GM10847 (cell line): ENCODE measurements around the gene DCPS.

Experiments used
- POLR2A ChIP-seq: IDR thresholded peaks from 2 replicates; pipeline ENCODE4 v1.6.1; 2011; ENCODE audit not compliant: insufficient read length; ENCODE audit errors: extremely low read depth

Gene DCPS, protein sequence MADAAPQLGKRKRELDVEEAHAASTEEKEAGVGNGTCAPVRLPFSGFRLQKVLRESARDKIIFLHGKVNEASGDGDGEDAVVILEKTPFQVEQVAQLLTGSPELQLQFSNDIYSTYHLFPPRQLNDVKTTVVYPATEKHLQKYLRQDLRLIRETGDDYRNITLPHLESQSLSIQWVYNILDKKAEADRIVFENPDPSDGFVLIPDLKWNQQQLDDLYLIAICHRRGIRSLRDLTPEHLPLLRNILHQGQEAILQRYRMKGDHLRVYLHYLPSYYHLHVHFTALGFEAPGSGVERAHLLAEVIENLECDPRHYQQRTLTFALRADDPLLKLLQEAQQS

DNA sequence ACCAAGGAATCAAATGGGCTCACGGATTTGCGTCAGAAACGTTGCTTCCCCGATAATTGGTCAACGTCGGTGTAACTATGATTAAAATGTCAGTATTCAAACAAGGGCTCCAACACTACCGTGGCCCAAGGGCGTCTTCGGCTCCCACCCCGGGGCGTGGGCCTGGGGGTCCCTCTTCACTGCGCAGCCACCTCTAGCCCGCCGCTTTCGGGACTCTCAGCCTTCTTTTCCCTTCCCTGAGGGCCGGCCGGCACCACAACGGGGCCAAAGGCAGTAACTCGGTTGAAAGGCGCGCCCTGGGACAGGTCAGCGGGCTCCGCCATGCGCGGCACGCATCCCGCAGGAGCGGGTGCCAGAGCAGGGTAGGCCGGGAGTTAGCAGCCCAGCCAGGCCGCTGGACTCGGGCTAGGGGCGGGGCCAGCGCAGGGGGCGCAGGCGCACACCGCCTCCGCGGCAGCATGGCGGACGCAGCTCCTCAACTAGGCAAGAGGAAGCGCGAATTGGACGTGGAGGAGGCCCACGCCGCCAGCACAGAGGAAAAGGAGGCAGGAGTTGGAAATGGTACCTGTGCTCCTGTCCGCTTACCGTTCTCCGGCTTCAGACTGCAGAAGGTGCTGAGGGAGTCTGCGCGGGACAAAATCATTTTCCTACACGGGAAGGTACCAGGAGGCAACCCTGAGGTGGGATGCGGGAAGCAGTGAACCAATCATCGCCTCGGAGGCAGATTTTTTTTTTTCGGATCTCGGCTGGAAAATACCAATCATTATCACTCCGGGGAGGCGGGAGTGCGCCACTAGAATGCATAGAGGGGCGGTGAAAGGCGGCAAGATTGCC is at the start of gene DCPS:
DCPS (plus strand) TSS at position 438 of the 834 bp plus-strand sequence; CDS start at position 459, 21 bp downstream.
- peak; percentile 98 for TF ChIP-seq POLR2A

DNA sequence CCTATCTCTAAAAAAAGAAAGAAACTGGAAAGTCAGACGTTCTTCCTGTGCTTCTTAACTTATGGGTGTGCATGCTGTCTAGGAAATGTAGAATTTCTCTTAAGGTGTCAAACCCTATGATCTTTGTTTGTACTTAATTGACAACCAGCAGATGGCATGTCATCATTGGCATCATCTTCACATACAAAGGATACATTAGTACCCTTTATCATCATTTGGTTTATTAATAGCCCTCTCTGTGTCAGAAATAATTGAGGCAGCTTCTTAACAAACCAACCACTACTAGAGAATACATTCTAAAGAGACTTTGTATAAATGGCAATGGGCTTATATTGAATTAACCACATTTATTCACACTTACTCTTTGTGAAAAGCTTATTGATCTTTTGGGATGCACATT is 49.0 kb upstream of the DCPS start:
- TF ChIP-seq POLR2A = no peak

DNA sequence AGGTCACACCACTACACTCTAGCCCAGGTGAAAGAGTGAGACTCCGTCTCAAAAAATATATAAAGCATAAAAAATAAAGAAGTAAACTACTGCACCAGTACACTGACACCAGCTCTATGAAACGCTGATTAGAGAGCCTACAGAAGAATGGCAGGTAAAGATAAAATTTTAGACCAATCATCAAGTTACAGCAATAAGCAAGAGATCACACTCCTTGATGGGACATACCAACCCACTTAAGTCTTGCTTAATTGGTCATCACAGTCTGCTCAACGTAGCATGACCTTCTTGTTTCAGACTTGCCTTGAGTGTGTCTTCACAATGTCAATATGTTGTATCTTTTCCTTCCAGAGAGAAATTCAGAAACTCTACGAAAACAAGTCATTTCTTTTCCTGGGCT is 47.6 kb upstream of the DCPS start:
- no peak for TF ChIP-seq POLR2A

DNA sequence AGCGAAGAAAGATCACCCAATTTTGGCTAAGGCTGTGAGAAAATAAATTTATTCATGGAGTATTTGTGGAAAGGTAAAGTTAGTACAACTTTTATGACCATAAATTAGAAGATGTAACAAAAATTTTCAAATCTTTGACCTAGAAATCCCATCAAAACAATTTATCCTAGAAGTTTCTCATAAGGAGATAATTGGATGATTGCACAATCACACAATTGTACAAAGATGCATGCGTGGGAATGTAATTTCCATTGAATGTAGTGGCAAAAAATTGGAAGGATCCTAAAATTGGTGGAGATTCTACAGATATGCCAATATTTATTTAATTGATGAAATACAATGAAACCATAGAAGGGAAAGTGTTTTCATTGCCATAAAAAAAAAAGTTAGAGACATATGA is 46.7 kb upstream of the DCPS start:
- TF ChIP-seq POLR2A = no peak

DNA sequence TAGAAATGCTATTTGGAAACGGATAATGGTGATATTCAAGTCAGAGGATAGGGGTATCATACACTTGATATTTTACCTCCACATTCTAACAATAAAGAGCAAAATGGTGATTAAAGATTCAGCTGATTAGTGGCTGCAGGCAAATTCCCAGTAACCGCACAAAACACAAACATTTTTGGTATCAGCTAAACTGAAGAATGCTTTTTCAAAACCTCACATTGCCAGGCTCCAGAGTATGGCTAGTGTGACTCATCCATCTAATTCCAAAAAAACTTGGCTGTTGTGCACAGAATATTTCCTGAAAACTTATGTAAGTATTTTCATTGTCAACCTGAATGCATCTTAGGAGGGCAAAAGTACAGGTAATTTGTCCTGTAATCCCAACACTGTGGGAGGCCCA is 46.1 kb upstream of the DCPS start:
- no peak for TF ChIP-seq POLR2A

DNA sequence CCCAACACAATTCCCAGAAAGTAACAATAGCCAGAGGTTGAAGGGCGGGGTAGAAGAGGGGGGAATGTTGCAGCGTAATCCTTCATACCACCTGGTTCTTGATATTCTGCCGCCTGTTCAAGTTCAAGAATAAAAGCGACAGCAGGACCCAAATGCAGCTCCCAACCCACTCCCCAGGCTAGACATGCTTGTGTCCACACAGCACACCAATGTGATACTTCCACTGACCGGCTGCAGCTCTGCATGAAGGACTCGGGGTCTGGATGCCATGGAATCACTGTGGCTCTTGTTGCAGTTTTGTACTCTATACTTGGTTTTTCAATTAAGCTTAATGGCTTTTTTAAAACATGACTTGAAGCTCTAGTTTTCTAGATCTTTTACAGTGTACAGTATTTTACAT is 41.6 kb upstream of the DCPS start:
- TF ChIP-seq POLR2A = no peak

DNA sequence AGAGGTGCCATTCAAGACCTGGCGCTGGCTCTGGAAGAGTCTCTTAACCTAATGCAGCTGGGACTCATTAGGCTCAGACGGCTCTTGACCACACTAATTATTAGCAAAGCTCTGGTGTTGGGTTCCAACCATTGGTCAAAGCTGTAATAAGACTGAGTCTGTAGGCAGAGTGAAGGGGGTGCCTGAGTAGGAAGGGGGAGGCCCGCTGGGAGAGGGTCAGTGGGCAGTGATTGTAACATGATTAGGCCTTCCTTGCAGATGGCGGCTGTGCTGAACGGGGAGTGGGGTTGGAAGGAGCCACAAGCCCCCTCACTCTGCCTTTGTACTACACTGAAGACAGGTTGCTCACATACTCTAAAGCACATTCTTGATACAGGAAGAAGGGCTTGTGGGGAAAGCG is 40.4 kb upstream of the DCPS start:
- TF ChIP-seq POLR2A = no peak

DNA sequence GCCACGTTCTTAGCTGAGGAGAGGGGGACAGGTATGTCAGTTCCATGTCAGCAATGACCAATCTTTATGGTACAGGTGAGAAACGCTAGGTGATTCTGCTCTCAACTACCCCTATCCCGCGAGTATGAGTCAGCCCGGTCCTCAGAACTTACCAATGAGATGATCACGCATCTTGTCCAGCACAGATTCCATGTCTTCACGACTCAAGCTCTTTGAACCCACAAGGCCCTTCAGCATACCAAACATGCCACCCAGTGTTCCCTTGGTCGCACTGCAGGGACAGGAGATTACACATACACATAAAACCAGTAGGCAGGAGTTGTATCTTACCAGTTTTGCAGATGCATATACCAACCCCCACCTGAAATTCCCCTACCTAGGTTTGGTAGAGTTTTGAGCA is 38.0 kb upstream of the DCPS start:
- no peak for TF ChIP-seq POLR2A

DNA sequence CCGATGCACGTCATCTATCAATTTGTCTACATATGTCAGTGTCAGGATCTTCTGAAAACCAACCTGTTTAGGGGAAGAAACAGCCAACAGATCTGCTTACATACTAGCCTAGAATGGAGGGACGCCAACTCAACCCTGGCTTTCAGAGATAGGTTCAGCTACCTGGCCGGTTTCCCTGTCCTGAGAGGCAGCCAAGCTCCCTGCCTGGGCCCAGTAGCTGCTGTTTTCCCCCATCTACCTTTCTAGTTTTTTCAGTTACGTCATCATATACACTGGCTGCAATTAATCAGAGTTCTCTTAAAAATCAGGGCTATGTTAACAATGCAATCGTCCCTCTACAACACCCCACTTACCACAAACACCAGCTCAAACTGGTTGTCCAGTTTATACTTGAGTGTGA is 36.2 kb upstream of the DCPS start:
- TF ChIP-seq POLR2A = no peak

DNA sequence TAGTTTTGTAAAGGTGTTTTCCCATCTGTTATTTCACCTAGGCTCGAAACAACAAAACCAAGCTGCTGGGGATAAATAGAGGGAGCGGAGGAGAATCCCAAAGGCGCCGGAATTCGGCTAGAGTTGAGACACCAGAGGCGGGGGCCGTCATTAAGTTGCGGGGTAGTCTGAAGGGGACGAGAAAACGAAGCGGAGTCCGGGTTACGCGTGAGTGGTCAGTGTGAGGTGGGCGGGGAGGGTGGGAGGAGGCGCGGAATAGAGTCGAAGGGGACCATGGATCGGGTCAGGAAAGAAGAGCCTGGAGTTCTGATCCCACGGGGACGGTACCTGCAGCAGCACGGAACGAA is 35.5 kb upstream of the DCPS start:
- no peak for TF ChIP-seq POLR2A

DNA sequence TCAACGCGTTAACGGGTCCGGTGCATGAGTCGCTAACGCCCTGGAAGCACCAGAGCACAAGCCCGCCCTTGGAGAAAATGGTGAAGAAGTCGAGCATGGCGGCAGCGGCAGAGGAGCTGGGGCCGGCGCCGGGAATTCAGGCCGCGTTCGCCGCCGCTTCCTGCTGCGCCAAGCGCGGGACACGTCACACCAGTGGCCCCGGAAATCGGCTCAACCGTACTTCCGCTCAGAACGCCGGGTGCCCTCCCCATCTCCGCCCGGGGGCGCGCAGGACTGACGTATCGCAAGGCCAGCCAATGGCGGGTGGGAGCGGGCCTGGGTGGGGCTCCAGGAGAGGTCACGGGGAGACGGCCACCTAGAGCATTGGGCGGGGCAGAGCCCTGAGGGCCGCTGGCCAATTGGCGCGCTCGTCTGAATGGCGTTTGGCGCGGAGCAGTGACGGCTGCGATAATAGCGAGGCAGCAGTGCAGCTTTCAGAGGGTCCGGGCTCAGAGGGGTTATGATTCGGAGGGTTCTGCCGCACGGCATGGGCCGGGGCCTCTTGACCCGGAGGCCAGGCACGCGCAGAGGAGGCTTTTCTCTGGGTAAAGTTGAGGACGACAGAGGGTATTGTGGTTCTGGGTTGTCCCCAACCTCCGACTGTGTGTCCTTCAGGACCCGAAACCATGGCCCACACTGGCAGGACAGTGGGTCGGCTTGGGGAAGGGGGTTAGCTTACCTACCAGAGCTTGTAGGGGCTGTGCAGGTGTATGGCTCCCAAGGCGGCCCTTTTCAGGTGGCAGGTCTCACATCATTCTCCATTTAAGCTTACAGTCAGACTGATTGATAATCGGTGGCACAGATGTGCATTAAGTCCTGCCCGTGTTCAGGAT is 34.9 kb upstream of the DCPS start, which contains the start of the genes FOXRED1 and SRPRA:
FOXRED1 (plus strand) TSS at position 447 of the 872 bp plus-strand sequence; CDS start at position 500, 53 bp downstream.
SRPRA (minus strand) TSS at position 188 of the 872 bp plus-strand sequence; CDS start at position 97, 91 bp downstream.
- TF ChIP-seq POLR2A = peak; percentile 70

DNA sequence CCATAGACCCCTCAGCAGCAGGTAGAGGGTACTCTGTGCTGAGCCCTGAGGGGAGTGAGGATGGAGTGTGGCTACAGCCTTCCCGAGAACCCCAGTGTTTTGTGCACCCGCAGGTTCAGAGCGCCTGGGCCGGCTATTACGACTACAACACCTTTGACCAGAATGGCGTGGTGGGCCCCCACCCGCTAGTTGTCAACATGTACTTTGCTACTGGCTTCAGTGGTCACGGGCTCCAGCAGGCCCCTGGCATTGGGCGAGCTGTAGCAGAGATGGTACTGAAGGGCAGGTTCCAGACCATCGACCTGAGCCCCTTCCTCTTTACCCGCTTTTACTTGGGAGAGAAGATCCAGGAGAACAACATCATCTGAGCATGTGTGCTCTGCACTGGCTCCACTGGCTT is 26.5 kb upstream of the DCPS start:
- no peak for TF ChIP-seq POLR2A

DNA sequence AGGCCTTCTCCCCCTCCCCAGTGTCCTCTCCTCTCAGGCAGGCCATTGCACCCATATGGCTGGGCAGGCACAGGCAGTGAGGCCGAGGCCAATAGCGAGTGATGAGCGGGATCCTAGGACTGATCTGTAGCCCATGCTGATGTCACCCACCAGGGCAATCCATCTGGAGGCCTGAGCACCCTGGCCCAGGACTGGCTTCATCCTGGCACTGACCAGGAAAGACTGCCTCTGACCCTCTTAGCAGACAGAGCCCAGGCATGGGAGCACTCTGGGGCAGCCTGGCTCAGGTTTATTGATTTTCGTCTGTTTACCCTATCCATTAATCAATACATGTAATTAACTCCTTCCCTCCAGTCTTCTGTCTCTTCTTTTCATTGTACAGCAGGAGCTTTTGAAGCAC is 26.1 kb upstream of the DCPS start:
- no peak for TF ChIP-seq POLR2A

DNA sequence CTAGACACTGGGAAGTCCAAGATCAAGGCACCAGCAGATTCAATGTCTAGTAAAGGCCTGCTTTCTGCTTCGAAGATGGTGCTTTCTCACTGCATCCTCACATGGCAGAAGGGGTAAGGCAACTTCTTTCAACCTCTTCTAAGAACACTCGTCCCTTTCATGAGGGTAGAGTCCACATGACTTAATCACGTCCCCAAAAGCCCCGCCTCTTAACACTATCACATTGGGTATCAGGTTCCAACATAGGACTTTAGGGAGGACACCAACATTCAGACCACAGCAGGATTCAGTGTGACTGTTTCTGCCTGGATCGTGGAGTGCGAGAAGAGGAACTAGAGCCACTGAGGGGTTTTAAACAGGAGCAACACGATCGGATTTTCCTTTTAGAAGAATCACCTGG is 24.7 kb upstream of the DCPS start:
- no peak for TF ChIP-seq POLR2A

DNA sequence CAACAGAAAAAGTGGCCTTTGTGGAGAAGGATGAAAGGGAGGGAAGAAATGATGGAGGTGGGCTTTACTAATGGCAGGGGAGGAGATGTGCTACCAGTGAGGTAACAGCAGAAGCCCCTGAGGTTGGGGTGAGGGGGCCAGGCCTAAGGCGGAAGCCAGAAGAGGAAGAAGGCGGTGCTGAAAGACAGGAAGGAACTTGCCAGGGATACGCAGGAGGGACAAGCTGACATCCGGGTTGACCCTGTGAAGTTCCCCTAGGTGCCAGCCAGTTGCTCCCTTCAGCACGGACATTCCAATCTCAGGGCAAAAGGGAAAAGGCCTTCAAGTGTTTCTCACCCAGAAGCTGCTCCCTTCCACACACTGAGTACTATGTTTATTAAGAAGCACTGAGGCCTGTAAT is 23.3 kb upstream of the DCPS start:
- TF ChIP-seq POLR2A = no peak
